GM23338 (cell line): ENCODE measurements around the gene LEKR1. TPM values are rescaled to one million over a fixed set of nuclear protein-coding genes. Genes with fewer than 3 reads are reported as not detected.

ENCODE experiments used
- ATAC-seq: fragments of 200-7000 bp; cut with Tn5 transposase; 3 replicates; pipeline ENCODE4 v1.9.1; 2020
- DNase-seq: peaks from one replicate; pipeline ENCODE4 v3.0.0-alpha.2; 2015; ENCODE audit warnings: low spot score
- H2AFZ ChIP-seq: fragments of 200-600 bp; sonication (generic); 2 replicates; pipeline ENCODE4 v1.8.0; 2016; ENCODE audit warnings: antibody characterized with exemption, mild to moderate bottlenecking, moderate library complexity
- H3F3A ChIP-seq: fragments of 200-600 bp; sonication (generic); replicated peaks from 2 replicates; pipeline ENCODE4 v1.8.0; 2017; ENCODE audit warnings: antibody characterized with exemption, mixed run types, low read depth
- H3K27ac ChIP-seq: fragments of 200-600 bp; sonication (generic); 2 replicates; pipeline ENCODE4 v1.6.1; 2016; ENCODE audit warnings: low read depth
- H3K27me3 ChIP-seq: fragments of 200-600 bp; sonication (generic); 2 replicates; pipeline ENCODE4 v1.8.0; 2016; ENCODE audit warnings: mild to moderate bottlenecking, mixed run types, moderate library complexity; ENCODE audit not compliant: insufficient read depth
- H3K36me3 ChIP-seq: fragments of 200-600 bp; sonication (generic); 2 replicates; pipeline ENCODE4 v1.8.0; 2016; ENCODE audit warnings: mild to moderate bottlenecking; ENCODE audit not compliant: insufficient read depth
- H3K4me1 ChIP-seq: fragments of 200-600 bp; sonication (generic); 2 replicates; pipeline ENCODE4 v1.8.0; 2016; ENCODE audit warnings: mild to moderate bottlenecking, moderate library complexity; ENCODE audit not compliant: insufficient read depth
- H3K4me2 ChIP-seq: fragments of 200-600 bp; sonication (generic); 2 replicates; pipeline ENCODE4 v1.7.1; 2017; ENCODE audit warnings: mixed run types
- H3K4me3 ChIP-seq: fragments of 200-600 bp; sonication (generic); 2 replicates; pipeline ENCODE4 v1.6.1; 2016; ENCODE audit warnings: mixed run types
- H3K79me2 ChIP-seq: fragments of 200-600 bp; sonication (generic); replicated peaks from 2 replicates; pipeline ENCODE4 v1.8.0; 2017; ENCODE audit warnings: mild to moderate bottlenecking; ENCODE audit not compliant: insufficient read depth
- H3K9me2 ChIP-seq: fragments of 200-600 bp; sonication (generic); 2 replicates; pipeline ENCODE4 v1.8.0; 2017; ENCODE audit not compliant: insufficient read depth
- H4K20me1 ChIP-seq: fragments of 200-600 bp; sonication (generic); replicated peaks from 2 replicates; pipeline ENCODE4 v1.8.0; 2017; ENCODE audit warnings: mild to moderate bottlenecking; ENCODE audit not compliant: insufficient read depth
- H3K27ac Mint-ChIP-seq: 2 replicates; pipeline ENCODE4 v1.8.0; 2020; ENCODE audit warnings: inconsistent platforms, mild to moderate bottlenecking, moderate library complexity, mixed read lengths
- H3K27me3 Mint-ChIP-seq: 3 replicates; pipeline ENCODE4 v1.8.0; 2022; ENCODE audit warnings: low read depth, mild to moderate bottlenecking, moderate library complexity, mixed read lengths, inconsistent platforms; ENCODE audit not compliant: insufficient read depth, poor library complexity
- H3K36me3 Mint-ChIP-seq: 3 replicates; pipeline ENCODE4 v1.8.0; 2021; ENCODE audit warnings: low read depth, mild to moderate bottlenecking, inconsistent platforms, moderate library complexity, mixed read lengths
- H3K4me1 Mint-ChIP-seq: 3 replicates; pipeline ENCODE4 v1.8.0; 2020; ENCODE audit warnings: mild to moderate bottlenecking, inconsistent platforms, mixed read lengths
- H3K4me3 Mint-ChIP-seq: 3 replicates; pipeline ENCODE4 v1.8.0; 2021; ENCODE audit warnings: moderate library complexity, mild to moderate bottlenecking, inconsistent platforms, mixed read lengths
- H3K9me3 Mint-ChIP-seq: 3 replicates; pipeline ENCODE4 v1.8.0; 2020; ENCODE audit warnings: moderate library complexity, mild to moderate bottlenecking, inconsistent platforms, mixed read lengths
- CREB1 ChIP-seq: fragments of 250-450 bp; sonication (Bioruptor Pico); IDR thresholded peaks from 2 replicates; pipeline ENCODE4 v1.5.0; 2020; ENCODE audit warnings: low read depth, mild to moderate bottlenecking, moderate library complexity
- CTCF ChIP-seq, 2 experiments: fragments of 200-600 bp in 1 of 2; sonication (generic) in 1 of 2; conservative IDR thresholded peaks; 2 replicates each; pipeline versions ENCODE4 v1.5.1 to v1.6.1; 2016 to 2017; ENCODE audit warnings: antibody characterized with exemption in 2 of 2, low read depth in 2 of 2, mild to moderate bottlenecking in 2 of 2, moderate library complexity in 1 of 2
- JUNB ChIP-seq: IDR thresholded peaks from one replicate; pipeline ENCODE4 v1.6.1; 2016; ENCODE audit warnings: antibody characterized with exemption; ENCODE audit not compliant: unreplicated experiment
- REST ChIP-seq: IDR thresholded peaks from one replicate; pipeline ENCODE4 v1.6.1; 2018; ENCODE audit warnings: antibody characterized with exemption; ENCODE audit not compliant: unreplicated experiment
- ZNF462 ChIP-seq: fragments of 250-450 bp; sonication (Bioruptor Pico); IDR thresholded peaks from 2 replicates; pipeline ENCODE4 v1.5.0; 2020; ENCODE audit warnings: mild to moderate bottlenecking, moderate library complexity
- polyA plus RNA-seq: library from polyadenylated mRNA; unstranded; fragments of >200 nt; fragmentation: Nextera tagmentation; extraction: Ambion mirVana; gene quantifications from 2 replicates; pipeline ENCODE4 v1.2.1, GENCODE V29; 2016
- total RNA-seq: library from RNA; depleted of rRNA; stranded (reverse); fragments of >200 nt; shearing (Covaris generic); gene quantifications from 2 replicates; pipeline ENCODE4 v1.2.3, GENCODE V29; 2014

The LEKR1 gene
- total and polyA plus RNA-seq, 2 experiments from 2014 or later = not detected

GRCh38 chr3:156899951-156900350 is 73.8 kb downstream of the LEKR1 start:
- Histone ChIP-seq H3K9me2 (no peaks in the 10 kb centered on the region), H3K36me3 (no peaks in the 10 kb centered on the region), H2AFZ (no peak overlapping the region), H3K27ac (no peak overlapping the region; the same call in 1 of the 2 replicates), H3K4me2 (no peak overlapping the region), H3F3A (no peaks in the 10 kb centered on the region), H3K4me1 (0 out of 2 replicates have a peak, but pooled peaks cover 4% of the 10 kb centered on the region), H3K27me3 (no peaks in the 10 kb centered on the region), H4K20me1 (no peaks in the 10 kb centered on the region), H3K79me2 (no peaks in the 10 kb centered on the region), H3K4me3 (no peak overlapping the region)
- Mint-ChIP-seq H3K4me3 (no peak overlapping the region), H3K36me3 (no peaks in the 10 kb centered on the region; the same call in 1 of the 3 replicates), H3K9me3 (peaks cover under 1% of the 10 kb centered on the region; the same call in 1 of the 3 replicates), H3K27me3 (no peaks in the 10 kb centered on the region), H3K4me1 (peaks cover 15% of the 10 kb centered on the region), H3K27ac (peak overlapping the region; percentile 75)
- ATAC-seq (no peak), DNase-seq (peak; percentile 37)
- no peak for TF ChIP-seq ZNF462 (CRISPR knock-in tag)
- no peak for TF ChIP-seq CREB1 (CRISPR knock-in tag)
- no peak for TF ChIP-seq CTCF (conservative IDR thresholded peaks at IDR 0.05; ENCODE audit: low read depth in 2 of 2)
- no peak for TF ChIP-seq JUNB
- TF ChIP-seq REST = no peak
